GM18951 (cell line): Measurements from ENCODE around the gene KLHL29.

Source experiments
- POLR2A ChIP-seq: IDR thresholded peaks from 4 replicates; pipeline ENCODE4 v1.6.1; 2011; ENCODE audit warnings: mild to moderate bottlenecking; ENCODE audit not compliant: insufficient read length, insufficient read depth; ENCODE audit errors: extremely low read depth
- in situ Hi-C: fragments of 300-500 bp; cut with MboI; formaldehyde crosslinking; loops from one replicate; pipeline ENCODE4 v1.12.0; 2022; ENCODE audit warnings: low sequenced_read_pairs, mixed read lengths, inconsistent platforms; ENCODE audit not compliant: unreplicated experiment

KLHL29 gene

DNA sequence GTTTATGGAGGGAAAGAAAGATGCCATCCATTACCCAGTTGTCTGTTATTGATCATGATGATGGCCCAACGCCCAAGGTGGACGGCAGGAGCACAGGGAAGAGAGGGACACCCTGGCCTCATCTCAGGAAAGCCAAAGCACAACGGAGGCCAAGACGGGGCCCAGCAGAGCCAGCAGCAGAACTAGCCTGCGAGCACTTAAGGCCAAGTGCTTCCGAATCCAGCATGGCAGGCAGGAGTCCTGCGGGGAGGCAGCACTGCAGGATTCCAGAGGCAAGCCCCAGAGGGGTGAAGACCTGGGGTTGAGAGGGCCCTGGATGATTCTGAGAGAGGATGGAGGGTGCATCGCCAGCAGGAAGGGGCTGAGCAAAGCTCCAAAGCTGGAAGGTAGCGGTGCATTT, 28.3 kb upstream of the KLHL29 start:
- TF ChIP-seq POLR2A, result no peak
- in situ Hi-C loops, result no loop called here

DNA sequence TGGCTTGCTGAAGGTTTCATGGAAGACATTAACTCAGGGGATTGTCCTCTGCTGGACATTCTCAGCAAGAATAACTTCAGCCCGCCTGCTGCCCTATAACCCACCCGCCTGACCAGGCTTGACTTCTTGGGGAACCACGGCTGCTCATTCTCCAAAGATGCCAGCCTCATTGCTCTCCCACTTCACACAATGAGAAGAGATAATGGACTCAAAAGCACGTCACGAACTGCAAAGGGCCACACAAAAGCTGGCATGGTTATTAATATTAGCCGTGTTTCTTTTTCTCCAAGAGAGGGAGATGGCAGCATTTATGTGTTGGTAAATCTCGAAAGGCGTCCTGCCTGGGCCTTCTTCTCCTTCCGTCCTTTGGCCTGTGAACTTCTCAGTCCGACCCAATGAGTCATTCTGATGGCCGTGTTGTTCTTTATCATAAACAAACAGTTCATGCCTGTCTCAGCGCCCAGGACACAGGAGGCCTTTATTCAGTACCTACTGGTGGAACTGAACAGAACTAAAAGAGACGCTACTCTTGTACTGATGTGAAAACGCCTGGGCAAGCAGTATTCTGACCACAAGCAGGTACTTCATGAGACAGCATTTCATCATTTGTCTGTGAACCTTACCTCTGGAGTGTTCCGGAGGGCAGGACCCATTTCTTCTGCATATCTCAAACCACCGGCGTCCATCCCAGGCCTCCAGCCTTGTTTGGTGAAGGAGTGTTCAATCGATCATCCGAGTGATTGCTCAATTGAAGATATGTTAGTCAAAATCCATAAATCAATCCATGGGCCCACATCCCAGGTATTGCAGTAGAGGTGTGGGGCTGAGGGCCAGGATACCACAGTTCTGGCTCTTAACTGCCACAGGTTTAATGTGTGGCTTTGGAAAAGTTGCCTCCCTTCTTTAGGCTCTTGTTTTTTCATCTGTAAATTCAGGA, 25.1 kb upstream of the KLHL29 start:
- in situ Hi-C loops, result no loop called here
- no peak for TF ChIP-seq POLR2A

DNA sequence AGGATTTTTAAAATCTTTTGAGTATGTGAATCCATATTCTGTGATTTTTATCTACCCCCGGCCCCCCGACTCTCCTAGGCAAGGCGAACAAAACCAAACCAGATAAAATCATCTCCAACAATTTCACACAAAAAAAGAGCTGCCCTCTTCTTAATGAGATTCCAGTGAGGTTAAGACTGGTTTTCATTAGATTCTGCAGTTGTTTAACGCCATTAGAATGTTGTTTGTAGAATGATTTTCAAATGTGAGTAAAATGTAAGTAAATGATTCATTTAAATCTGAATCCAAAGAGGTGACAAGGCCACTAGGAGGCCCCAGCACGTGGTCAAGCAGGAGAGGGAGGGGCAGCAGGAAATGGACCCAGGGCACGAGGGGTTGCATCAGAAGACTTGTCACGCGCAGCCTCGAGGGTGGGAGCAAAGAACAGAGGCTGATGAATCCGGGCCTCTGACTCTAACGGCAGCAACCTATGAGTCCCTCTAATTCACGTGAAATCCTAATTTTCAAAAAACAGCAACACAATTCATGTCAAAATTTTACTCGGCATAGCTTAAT, 24.3 kb upstream of the KLHL29 start:
- in situ Hi-C loops, result no loop called here
- TF ChIP-seq POLR2A, result no peak

DNA sequence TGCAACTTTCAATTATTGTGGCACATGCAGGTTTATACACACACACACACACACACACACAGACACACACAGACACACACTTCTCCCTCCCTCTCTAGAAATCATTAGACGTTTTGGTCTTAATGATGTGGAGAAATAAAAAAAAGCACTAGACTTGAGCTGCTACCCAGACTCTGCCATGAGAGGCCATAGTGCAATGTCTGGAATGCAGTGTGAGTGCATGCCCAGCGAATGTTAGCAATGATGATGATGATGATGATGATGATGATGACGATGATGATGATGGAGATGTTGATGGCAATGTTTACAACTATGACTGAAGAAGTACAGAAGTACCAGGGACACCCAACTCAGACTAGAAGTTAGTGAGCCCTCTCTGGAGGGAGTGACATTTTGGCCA, 23.8 kb upstream of the KLHL29 start:
- TF ChIP-seq POLR2A, result no peak
- in situ Hi-C loops, result no loop called here

DNA sequence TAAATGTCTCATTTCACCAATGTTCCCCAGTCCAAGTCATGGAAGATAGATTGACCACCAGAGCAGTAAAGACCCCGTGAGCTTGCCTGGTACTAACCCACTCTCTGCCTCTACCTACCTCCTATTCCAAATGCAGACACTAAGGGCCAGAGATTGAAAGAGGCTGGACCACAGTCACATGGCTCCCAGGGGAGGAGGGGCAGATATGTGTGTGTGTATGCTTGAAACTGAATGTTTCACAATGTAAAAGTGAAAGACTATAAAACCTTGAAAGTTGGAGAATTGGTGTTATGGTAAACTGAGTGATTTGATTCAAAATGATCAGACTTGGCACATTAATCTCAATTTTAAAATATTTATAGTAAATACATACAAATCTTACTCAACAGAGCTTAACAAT, 21.7 kb upstream of the KLHL29 start:
- in situ Hi-C loops, result no loop called here
- TF ChIP-seq POLR2A, result no peak

DNA sequence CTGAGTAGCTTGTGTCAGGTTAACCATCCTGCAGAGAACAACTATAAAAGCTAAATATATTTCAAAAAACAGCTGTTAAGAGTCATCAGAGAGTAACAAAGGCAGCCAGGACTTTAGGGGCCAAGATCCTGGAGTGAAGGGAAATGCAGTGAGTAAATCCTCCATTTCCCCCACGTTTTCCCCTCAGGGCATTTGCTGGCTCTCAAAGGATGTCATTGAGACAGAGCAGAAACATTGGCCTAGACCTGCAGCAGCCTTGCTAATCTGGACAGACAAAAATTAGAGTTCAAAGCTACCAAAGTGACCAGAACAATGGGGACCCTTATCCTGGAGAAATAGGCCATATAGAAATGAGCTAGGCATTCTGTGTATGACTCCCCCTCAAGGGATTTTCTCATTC, 21.1 kb upstream of the KLHL29 start:
- TF ChIP-seq POLR2A, result no peak
- in situ Hi-C loops, result no loop called here

DNA sequence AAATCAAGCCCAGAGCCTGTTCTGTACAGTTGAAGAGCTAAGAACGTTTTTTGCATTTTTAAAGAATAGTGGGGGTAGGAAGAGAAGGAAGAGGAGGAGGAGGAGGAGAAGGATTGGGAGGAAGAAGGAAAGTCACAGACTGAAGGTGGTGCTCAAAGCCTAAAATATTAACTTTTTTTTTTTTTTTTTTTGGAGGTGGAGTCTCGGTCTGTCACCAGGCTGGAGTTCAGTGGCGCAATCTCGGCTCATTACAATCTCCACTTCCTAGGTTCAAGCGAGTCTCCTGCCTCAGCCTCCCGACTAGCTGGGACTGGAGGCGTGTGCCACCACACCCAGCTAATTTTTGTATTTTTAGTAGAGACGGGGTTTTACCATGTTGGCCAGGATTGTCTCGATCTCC, 18.3 kb upstream of the KLHL29 start:
- no peak for TF ChIP-seq POLR2A
- in situ Hi-C loops, result no loop called here

DNA sequence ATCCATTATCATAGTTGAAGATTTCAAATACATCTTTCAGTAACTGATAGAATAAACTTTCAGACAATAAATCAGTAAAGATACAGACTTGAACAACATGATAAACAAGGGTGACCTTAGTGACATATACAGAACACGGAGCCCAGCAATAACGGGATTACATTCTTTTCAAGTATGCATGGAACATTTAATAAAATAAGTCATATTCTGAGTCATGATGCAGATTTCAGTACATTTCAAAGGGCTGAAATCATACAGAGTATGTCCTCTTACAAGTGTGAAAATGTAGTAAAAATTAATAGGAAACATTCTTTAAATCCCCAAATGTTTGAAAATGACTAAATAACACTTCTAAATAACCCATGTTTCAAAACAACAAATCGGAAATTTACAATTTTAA, 17.2 kb upstream of the KLHL29 start:
- in situ Hi-C loops, result no loop called here
- no peak for TF ChIP-seq POLR2A

DNA sequence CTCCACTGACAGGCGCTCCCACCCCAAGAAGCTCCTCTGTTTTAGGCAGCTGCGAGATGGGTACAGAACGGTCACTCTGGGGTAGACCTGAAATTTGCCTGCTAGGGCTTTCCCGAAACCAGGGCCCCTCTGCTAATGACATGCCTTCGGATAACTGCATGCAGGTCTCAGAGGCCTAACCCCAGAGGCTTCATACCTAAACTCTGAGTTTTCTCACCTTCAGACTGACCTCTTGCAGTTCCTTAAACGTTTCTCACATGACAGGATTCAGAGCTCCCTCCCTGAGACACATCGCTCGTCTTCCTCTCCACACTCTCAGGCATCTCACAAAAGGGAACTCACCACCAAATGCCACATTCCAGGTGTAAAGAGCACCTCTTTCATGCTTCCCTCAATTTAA, 11.3 kb upstream of the KLHL29 start:
- no peak for TF ChIP-seq POLR2A
- in situ Hi-C loops, result no loop called here

DNA sequence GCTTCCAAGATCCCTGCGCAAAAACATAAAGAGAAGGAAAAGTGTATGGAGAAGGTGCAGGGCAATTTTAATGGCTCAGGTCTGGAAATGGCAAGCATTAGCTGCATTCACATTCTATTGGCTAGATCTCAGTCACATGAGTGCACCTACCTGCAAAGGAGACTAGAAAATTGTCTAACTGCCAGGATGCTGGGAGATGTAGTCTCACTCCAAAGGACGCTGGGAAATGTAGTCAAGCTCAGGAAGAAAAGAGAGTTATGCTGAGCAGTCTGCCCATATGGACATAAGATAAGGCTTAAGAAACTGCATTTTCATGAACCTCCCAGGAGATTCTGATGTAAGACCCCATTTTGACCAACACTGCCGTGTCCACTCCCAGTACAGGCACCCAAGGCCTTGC, 9.5 kb upstream of the KLHL29 start:
- in situ Hi-C loops, result no loop called here
- no peak for TF ChIP-seq POLR2A

DNA sequence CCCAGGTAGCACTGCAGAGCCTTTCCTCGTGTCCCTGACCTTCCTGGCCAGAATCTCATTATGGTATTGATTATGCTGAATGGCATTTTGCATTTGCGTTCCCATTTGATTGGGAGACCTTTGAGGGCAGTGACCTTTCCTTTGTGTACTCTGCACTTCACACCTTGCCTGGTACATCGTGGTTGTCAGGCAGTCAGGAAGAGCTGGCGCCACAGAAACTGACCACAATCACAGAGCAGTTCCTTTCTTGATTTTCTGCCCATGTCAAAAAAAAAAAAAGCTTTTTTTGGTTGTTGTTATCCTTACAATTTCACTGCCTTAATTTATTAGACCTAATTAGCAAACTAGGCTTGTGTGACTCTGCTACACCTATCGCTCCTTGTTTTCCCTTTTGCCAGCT, 8.9 kb upstream of the KLHL29 start:
- no peak for TF ChIP-seq POLR2A
- in situ Hi-C loops, result no loop called here

DNA sequence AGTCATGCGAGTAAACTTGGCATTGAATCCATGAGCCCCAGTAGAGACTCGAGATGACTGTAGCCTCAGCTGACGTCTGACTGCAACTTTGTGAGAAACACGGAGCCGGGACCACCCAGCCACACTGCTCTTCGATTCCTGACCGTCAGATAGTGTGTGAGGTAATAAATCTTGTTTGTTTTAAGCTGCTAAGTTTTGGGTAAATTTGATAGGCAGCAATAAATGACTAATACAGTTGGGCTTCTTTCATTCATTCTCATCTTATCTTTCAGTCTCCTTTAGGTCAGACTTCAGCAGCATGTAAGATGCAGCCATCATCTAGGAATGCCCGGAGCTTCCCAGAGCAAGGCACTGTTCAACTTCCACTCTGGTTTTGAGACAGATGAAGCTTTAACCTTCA, 8.0 kb upstream of the KLHL29 start:
- in situ Hi-C loops, result no loop called here
- no peak for TF ChIP-seq POLR2A

DNA sequence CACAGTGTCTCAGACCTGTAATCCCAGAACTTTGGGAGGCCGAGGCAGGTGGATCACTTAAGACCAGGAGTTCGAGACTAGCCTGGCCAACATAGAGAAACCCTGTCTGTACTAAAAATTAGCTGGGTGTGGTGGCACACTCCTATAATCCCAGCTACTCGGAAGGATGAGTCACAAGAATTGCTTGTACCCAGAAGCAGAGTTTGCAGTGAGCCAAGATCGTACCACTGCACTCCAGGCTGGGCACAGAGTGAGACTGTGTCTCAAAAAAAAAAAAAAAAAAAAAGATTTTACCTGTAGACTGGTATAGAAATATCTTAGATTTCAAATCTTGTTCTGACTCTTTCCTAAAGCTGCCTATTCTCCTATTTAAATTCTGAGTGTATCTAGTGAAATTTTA, 7.2 kb upstream of the KLHL29 start:
- no peak for TF ChIP-seq POLR2A
- in situ Hi-C loops, result no loop called here

DNA sequence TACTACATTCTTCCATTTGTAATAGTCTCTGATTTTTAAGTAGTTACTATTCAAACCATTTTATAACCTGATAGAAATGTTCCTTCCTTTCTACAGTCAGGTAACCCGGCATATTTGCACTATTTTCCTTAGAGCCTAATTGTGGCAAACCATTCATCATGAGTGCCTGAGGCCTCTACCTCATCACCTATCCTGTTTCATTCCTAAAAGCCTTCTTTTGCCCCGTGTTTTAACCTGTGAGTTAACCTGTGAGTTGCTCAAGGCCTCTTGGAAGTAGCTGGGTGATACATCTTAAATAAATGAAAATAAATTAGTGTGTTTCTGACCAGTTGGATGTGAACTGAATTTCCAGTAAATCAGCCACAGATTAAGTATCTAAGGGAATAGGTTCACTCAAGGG, 6.5 kb upstream of the KLHL29 start:
- no peak for TF ChIP-seq POLR2A
- in situ Hi-C loops, result no loop called here

DNA sequence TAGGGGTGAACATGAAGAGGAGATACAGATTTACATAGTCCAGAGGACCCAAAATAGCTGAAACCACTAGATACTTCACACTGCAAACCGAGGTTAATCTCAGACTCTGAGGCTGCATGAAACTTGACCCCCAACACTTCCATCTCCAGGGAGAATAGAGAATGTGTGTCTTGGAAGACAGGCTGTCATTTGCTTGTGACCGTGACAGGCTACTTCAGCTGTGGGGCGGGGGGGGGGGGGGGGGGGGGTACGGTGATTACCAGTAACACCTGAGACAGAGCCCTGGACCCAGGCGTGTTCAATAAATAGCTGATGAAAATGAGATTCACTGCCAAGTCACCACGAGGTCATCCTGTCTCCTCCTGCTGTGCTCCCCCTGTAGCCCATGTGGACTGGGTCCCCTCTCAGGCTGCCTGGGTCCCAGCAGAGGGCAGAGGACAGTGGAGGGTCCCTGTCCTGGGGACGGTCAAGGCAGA, 5.7 kb upstream of the KLHL29 start:
- no peak for TF ChIP-seq POLR2A
- in situ Hi-C loops, result no loop called here

DNA sequence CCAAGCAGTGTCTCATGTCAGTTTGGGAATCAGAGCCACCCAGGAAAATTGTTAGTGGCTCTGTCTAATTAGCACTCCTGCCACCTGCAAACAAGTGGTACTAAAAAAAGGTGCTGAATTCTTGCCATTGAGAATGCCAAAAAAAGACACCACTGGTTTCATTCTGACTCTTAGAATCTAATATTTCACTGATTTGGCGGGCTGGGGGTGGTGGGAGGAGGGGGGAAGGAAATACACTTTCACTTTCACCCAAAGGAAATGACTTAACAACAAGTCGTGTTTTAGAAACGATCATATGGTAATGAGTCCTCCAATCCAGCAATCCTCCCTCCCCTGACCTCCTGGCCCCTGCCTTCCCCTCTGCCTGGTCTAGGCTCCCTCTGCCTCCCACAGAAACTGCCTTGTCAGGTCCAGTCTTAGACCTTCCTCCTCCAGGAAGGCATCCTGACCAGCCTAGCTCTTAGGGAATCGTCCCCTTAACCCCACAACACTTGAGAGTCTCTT, 4.4 kb upstream of the KLHL29 start:
- in situ Hi-C loops, result no loop called here
- no peak for TF ChIP-seq POLR2A
